Hepatocyte (in vitro differentiated cells): Measurements from ENCODE around the gene ZEB1.

Experiments
- EZH2phosphoT487 ChIP-seq: fragments of 200-600 bp; sonication (generic); IDR thresholded peaks from one replicate; pipeline ENCODE4 v1.6.1; 2018; ENCODE audit warnings: antibody characterized with exemption, mild to moderate bottlenecking, low read depth, moderate library complexity; ENCODE audit not compliant: unreplicated experiment, severe bottlenecking
- TF ChIP-seq, protein P1 (sequence below): fragments of 200-600 bp; sonication (generic); IDR thresholded peaks from 2 replicates; pipeline ENCODE4 v1.5.1; 2016; ENCODE audit warnings: antibody characterized with exemption, mild to moderate bottlenecking; ENCODE audit not compliant: poor library complexity

DNA sequence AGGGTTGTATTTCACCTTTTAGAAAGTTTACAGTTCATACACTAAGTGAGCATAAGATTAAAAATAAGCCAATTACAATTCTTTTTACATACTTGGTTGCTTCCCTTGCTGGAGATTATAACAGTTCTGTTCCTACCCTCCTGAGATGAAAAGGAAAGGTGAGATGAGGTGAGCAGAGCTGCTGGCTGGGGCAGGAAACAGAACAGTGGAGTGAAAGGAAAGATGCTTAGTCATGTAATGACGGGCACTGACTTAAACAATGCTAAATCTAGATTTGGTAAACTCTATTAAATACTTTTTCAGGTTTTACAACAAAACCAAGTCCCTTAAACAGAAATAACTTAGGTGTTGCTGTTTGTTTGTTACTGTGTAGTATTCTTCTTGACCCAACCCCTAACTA lies 19.9 kb upstream of the ZEB1 start:
- TF ChIP-seq, protein P1, sequence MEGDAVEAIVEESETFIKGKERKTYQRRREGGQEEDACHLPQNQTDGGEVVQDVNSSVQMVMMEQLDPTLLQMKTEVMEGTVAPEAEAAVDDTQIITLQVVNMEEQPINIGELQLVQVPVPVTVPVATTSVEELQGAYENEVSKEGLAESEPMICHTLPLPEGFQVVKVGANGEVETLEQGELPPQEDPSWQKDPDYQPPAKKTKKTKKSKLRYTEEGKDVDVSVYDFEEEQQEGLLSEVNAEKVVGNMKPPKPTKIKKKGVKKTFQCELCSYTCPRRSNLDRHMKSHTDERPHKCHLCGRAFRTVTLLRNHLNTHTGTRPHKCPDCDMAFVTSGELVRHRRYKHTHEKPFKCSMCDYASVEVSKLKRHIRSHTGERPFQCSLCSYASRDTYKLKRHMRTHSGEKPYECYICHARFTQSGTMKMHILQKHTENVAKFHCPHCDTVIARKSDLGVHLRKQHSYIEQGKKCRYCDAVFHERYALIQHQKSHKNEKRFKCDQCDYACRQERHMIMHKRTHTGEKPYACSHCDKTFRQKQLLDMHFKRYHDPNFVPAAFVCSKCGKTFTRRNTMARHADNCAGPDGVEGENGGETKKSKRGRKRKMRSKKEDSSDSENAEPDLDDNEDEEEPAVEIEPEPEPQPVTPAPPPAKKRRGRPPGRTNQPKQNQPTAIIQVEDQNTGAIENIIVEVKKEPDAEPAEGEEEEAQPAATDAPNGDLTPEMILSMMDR = no peak
- TF ChIP-seq EZH2phosphoT487 = no peak
